GM18861 (cell line): ENCODE data around the gene PIP4K2A.

Experiments
- ATAC-seq: cut with Tn5 transposase; IDR thresholded peaks from one replicate; pipeline ENCODE4 v1.9.1; 2021; ENCODE audit not compliant: unreplicated experiment

Gene PIP4K2A

GRCh38 chr10:22643116-22643515 lies 71.3 kb downstream of the PIP4K2A start:
- ATAC-seq = no peak

GRCh38 chr10:22641743-22642142 lies 72.6 kb downstream of the PIP4K2A start:
- ATAC-seq = no peak

GRCh38 chr10:22640359-22640758 lies 74.0 kb downstream of the PIP4K2A start:
- no peak for ATAC-seq

DNA sequence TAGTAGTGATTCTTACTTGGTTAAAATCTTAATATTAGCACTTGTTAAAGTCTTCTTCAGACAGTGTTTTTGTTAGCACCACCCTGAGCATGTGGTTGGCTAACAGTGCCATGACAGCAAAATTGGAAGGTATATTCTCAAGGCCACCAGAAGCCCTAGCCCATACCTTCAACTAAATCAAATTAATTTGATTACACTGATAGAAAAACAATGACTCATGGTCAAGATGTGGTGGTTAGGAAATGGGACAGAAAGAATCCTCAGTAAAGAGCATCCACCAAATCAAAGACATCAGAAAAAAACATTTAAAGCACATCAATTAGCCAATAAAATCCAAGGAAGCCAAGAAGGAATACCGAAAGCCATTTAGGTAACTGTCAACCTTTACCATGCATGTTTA lies 75.5 kb downstream of the PIP4K2A start:
- ATAC-seq = no peak

GRCh38 chr10:22637491-22637890 lies 76.9 kb downstream of the PIP4K2A start:
- ATAC-seq = no peak

DNA sequence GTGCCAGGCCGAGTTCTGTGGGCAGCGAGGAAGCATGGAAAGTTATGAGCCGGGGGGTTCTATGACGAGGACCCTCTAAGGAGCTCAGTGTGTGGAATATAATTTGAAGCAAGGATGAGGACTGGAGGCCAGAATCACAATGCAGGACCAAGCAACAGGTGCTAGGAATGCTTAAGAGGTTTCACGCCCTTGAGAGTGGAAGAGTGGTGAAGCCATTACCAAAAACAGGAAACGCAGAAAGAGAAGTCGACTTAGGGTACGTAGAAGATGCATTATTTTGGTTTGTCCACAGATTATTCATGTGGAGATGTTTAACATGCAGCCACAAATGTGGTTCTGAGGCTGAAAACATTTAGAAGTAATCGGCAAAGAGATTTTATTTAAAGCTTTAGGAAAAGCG lies 78.7 kb downstream of the PIP4K2A start:
- no peak for ATAC-seq

- no peak for ATAC-seq
Observed at GRCh38 chr10:22634606-22635459, 79.5 kb downstream of the PIP4K2A start.

DNA sequence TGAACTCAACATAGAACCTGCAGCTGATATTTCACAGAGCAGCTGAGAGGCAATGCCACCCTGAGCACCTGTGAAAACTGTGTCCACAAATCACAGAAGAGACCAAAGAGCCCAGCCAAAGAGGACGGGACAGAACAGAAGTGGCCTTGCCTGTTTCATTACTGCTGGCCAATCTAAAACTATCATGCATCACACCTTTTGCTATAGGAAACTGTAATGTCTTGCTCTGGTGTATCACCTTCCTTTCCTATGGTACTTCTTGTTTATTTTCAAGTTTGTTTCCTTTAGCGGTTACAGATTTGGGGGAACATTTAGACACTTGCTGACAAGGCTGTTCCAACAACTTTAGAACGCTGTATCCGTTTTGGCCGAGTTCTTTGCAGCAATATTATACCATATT lies 80.3 kb downstream of the PIP4K2A start:
- no peak for ATAC-seq

DNA sequence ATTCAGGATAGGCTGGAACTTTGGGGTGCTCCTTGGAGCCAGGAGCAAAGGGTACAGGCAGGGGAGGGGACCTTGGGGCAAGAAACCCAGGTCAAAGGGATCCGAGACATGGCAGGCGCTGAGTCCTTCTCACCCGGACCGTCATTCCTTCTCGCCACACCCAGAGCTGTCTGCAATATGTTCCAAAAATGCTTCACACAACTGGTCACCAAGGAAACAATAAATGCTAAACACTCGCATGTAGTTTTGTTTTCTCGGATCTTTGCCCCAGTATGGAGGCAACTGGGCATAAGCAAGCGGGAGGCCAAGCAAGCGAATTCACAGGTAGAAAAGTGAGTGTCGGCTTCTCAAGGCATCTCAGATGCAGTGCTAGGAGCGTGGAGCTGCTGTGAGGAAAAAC lies 80.8 kb downstream of the PIP4K2A start:
- no peak for ATAC-seq

GRCh38 chr10:22633106-22633505 lies 81.3 kb downstream of the PIP4K2A start:
- no peak for ATAC-seq

GRCh38 chr10:22631646-22632278 lies 82.6 kb downstream of the PIP4K2A start:
- ATAC-seq = no peak

- ATAC-seq = no peak
Observed at GRCh38 chr10:22631185-22631584, 83.2 kb downstream of the PIP4K2A start.

- ATAC-seq = peak; percentile 76
Observed at GRCh38 chr10:22630234-22631174, 83.9 kb downstream of the PIP4K2A start.

DNA sequence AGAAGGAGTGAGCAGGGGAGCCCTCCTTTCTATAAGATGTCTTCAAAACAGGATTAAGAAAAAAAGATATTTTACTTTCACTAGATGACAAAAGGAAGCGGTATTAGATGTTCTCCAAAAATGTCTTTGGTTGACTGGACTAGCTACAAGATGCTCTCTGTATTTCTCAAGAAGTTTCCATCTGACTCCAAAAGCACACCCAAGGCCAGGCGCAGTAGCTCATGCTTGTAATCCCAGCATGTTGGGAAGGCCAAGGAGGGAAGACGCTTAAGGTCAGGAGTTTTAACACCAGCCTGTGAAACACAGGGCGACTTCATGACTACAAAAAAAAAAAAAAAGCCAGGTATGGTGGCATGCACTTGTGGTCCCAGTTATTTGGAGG lies 84.5 kb downstream of the PIP4K2A start:
- no peak for ATAC-seq

DNA sequence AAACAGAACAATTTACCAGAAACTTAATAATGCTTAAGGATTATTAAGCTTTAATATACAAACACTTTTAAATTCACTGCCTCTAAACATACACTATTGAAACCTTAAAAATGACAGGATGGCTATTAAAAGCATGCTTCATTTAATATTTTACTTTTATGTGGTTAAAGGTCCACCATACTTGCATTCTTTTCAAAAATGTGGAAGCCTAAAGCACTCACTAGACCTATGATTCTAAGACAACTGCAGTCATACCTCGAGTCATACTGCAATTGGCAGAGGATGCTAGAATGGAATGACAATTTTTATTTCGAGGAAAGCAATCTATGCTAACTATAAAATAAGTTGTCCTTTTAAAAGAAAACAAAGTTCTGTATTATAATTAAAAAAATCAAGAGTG lies 85.3 kb downstream of the PIP4K2A start:
- ATAC-seq = peak; percentile 24

- no peak for ATAC-seq
Observed at GRCh38 chr10:22628309-22628708, 86.1 kb downstream of the PIP4K2A start.

DNA sequence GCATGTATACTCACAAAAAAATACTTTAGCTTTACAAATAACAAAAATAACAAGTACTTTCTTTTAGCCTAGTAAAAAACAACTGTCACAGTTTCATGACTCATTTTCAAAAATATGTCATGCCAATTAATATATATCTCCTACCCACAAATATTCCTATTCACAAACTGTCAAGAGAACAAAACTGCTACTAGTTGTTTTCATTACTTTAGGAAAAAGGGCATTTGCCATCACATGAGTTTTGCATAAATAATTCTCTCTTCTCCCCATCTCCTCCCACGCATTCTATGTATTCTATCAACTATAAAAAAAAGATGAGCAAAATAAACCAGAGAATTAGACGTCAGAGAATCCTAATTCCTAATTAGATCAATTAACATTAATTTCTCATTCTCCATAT lies 87.6 kb downstream of the PIP4K2A start:
- no peak for ATAC-seq

GRCh38 chr10:22625516-22626290 lies 88.7 kb downstream of the PIP4K2A start:
- no peak for ATAC-seq

DNA sequence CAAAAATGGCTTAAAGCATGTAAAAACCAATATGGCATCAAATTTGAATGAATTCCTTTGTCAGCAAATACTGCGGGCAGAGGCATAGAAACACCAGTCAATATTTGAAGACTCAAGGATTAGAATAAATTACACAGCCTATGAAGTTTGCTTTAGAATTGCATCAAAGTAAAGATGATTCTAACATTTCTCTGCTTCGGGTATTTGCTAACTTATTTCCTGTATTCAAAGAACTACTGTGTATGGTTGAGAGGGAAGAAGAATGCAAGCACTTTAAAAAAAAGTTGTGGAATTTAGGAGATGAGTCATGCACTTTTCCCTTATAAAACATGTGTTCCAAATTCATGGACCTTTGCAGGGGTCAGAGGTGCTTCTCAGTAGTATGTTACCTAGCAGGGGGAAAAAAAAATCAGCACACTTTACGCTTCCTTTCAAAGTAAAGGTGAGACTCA lies 90.1 kb downstream of the PIP4K2A start:
- ATAC-seq = no peak

- no peak for ATAC-seq
Observed at GRCh38 chr10:22623633-22624253, 90.6 kb downstream of the PIP4K2A start.
